Gastroesophageal sphincter (tissue), 4 donors: ENCODE results near the gene ACTL7B. TPM values are rescaled to one million over a fixed set of nuclear protein-coding genes. Genes with fewer than 3 reads are reported as not detected.
"Not testable (repeated sequence)": the region's sequence is repeated elsewhere in the genome, so short reads cannot be mapped to it uniquely, and the experiment has no call there.

Source experiments
- ATAC-seq: fragments of 150-250 bp; one replicate; pipeline ENCODE4 v1.9.1; 2016; ENCODE audit warnings: mild to moderate bottlenecking, moderate library complexity
- H3K27ac ChIP-seq, 4 donors: fragments of 200-600 bp; sonication (generic) in 3 of 4; 1 replicate in 3 of 4; 2 replicates in 1 of 4; pipeline ENCODE4 v1.5.1; 2016 to 2019
- H3K27me3 ChIP-seq: fragments of 200-600 bp; sonication (generic); one replicate; pipeline ENCODE4 v1.5.1; 2019
- H3K36me3 ChIP-seq, 2 donors: fragments of 200-600 bp; sonication (generic); one replicate each; pipeline ENCODE4 v1.5.1; 2019; ENCODE audit warnings: control low read depth in 1 of 2
- H3K4me1 ChIP-seq, 3 donors: fragments of 200-600 bp; sonication (generic); 1 replicate in 2 of 3; 2 replicates in 1 of 3; pipeline ENCODE4 v1.5.1; 2016 to 2019; ENCODE audit warnings: control low read depth in 2 of 3
- H3K4me3 ChIP-seq, 2 donors: fragments of 200-600 bp; sonication (generic); one replicate each; pipeline ENCODE4 v1.5.1; 2019; ENCODE audit warnings: mild to moderate bottlenecking in 1 of 2, moderate library complexity in 1 of 2
- H3K9me3 ChIP-seq, 3 donors: fragments of 200-600 bp; sonication (generic); one replicate each; pipeline ENCODE4 v1.5.1; 2017 to 2019; ENCODE audit warnings: control low read depth in 2 of 3
- EP300 ChIP-seq: sonication (generic); formaldehyde crosslinking; IDR thresholded peaks from one replicate; pipeline ENCODE4 v1.6.1; 2017; ENCODE audit warnings: antibody characterized with exemption, mild to moderate bottlenecking
- POLR2A ChIP-seq, 2 donors: fragments of 450-650 bp; IDR thresholded peaks; one replicate each; pipeline ENCODE4 v1.6.1; 2017; ENCODE audit warnings: antibody characterized with exemption in 2 of 2, mild to moderate bottlenecking in 2 of 2, moderate library complexity in 1 of 2
- POLR2AphosphoS5 ChIP-seq: sonication (generic); formaldehyde crosslinking; IDR thresholded peaks from one replicate; pipeline ENCODE4 v1.6.1; 2017; ENCODE audit warnings: antibody characterized with exemption
- WGBS, 2 donors: methylation state at CpG; one replicate each; pipeline ENCODE4 v1.1.5; 2018; ENCODE audit warnings: low coverage in 1 of 2; 5-methylcytosine and 5-hydroxymethylcytosine counted together
- total RNA-seq, 4 donors: library from RNA; depleted of rRNA; stranded (reverse); fragments of >200 nt; gene quantifications; one replicate each; pipeline ENCODE4 v1.1.0, GENCODE V29; 2016
- TF ChIP-seq, protein P1 (sequence below), 4 experiments: fragments of 200-600 bp in 2 of 4; fragments of 450-650 bp in 2 of 4; sonication (generic) in 1 of 4; IDR thresholded peaks; one replicate each; pipeline ENCODE4 v1.5.1; 2017 to 2019; ENCODE audit warnings: antibody characterized with exemption in 4 of 4, mild to moderate bottlenecking in 2 of 4, moderate library complexity in 2 of 4

ACTL7B gene
- total RNA-seq, 4 donors from 2014 or later = not detected

DNA sequence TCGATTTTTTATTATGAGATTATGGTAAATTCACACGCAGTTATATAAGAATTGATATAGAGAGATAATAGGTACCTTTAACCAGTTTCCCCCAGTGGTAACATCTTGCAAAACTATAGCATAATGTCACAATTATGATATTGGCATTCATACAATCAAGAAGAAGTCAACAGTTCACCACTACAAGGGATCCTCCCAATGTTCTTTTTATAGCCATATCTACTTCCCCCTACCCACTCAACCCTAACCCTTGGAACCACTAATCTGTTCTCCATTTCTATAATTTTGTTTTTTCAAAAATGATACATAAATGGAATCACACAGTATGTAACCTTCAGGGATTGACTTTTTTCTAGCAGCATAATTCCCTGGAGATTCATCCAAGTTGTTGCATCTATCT is 9.8 kb downstream of the ACTL7B start:
- Histone ChIP-seq H3K36me3 (no peaks in the 10 kb centered on the region), H3K27me3 (no peaks in the 10 kb centered on the region), H3K9me3 (no peaks in the 10 kb centered on the region), H3K4me1 (peaks cover 0 to 16% (median 0%) of the 10 kb centered on the region in 3 donors), H3K27ac (no peak overlapping the region), H3K4me3 (no peak overlapping the region)
- WGBS, 2 donors = 87 to 95% methylated on average over 2 of the region's 2 CpGs
- TF ChIP-seq EP300 (no peak), POLR2A (IDR thresholded peaks at IDR 0.05) (no peak), POLR2AphosphoS5 (no peak)
- TF ChIP-seq, protein P1, sequence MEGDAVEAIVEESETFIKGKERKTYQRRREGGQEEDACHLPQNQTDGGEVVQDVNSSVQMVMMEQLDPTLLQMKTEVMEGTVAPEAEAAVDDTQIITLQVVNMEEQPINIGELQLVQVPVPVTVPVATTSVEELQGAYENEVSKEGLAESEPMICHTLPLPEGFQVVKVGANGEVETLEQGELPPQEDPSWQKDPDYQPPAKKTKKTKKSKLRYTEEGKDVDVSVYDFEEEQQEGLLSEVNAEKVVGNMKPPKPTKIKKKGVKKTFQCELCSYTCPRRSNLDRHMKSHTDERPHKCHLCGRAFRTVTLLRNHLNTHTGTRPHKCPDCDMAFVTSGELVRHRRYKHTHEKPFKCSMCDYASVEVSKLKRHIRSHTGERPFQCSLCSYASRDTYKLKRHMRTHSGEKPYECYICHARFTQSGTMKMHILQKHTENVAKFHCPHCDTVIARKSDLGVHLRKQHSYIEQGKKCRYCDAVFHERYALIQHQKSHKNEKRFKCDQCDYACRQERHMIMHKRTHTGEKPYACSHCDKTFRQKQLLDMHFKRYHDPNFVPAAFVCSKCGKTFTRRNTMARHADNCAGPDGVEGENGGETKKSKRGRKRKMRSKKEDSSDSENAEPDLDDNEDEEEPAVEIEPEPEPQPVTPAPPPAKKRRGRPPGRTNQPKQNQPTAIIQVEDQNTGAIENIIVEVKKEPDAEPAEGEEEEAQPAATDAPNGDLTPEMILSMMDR (IDR thresholded peaks at IDR 0.05) = no peak
- ATAC-seq = no peak

DNA sequence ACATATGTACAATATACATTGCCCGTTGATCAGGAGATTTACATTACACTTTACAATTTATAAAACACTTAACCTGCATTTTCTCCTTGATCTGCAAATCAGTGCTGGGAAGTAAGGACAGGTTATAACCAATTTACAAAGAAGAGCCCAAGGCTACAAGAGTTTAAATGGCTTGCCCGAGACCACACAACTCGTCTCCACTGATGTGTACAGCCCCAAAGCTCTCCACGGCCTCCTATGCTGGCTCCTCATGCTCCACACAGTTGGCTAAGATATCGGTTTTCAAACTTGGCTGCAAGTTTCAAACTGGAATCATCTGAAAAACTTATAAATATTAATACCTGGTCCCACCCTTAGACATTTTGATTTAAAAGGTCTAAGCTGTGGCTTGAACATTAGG is 10.3 kb downstream of the ACTL7B start:
- ATAC-seq = no peak

DNA sequence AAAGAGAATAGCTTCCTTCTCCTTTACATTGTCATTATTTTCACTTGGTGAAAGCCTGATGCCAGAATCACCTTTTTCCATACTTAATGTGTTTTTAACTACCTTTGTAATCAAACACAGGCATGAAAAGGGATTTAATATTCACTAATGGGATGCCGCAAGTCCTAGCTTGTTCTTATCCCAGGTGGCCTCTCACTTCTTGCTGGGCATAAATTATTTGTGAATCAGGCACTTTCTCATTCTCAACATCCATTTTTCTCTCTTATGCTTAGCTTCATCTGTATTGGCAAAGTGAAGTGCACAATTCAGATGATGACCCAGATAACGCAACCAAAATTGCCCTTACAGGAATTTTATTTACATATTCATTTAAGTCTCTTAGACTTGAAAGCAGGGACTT is 10.9 kb downstream of the ACTL7B start:
- Histone ChIP-seq H3K4me1 (peaks cover 0 to 16% (median 0%) of the 10 kb centered on the region in 3 donors), H3K4me3 (no peak overlapping the region), H3K27me3 (no peaks in the 10 kb centered on the region), H3K36me3 (no peaks in the 10 kb centered on the region), H3K27ac (no peak overlapping the region), H3K9me3 (no peaks in the 10 kb centered on the region)
- TF ChIP-seq, protein P1 (IDR thresholded peaks at IDR 0.05) = no peak
- TF ChIP-seq POLR2A (IDR thresholded peaks at IDR 0.05) (no peak), EP300 (no peak), POLR2AphosphoS5 (no peak)
- ATAC-seq = no peak
- WGBS, 2 donors = 61 to 66% methylated on average over 2 of the region's 2 CpGs

More for the DNA sequence above, 10.3 kb downstream of the ACTL7B start:
- no peaks in the 10 kb centered on the region for H3K9me3 ChIP-seq
- TF ChIP-seq POLR2A (IDR thresholded peaks at IDR 0.05) (no peak), POLR2AphosphoS5 (no peak)
- H3K36me3 ChIP-seq = no peaks in the 10 kb centered on the region
- H3K27me3 ChIP-seq = no peaks in the 10 kb centered on the region
- H3K4me3 ChIP-seq = no peak overlapping the region
- no peak overlapping the region for H3K27ac ChIP-seq
- peaks cover 0 to 16% (median 0%) of the 10 kb centered on the region in 3 donors for H3K4me1 ChIP-seq
- 46 to 89% methylated on average over 4 to 5 of the region's 5 CpGs for WGBS, 2 donors

DNA sequence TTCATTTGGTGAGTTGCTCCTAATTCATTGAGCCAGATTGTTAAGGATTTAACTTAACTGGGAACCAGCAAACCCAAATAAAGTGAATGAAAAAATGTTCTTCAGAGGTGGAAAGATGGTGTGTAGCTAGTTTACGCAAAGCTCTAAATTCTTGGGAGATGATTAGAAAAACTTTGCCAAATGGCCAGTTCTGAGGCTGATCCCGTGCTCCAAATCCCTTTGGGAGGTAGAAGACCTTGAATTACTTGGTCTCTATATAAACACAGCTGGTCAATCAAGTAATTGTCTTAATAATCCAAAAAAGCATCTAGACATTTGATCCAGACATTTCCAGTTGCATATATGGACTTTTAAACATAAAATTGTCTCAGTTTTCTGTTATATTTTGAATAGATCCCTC is 11.4 kb downstream of the ACTL7B start:
- Histone ChIP-seq H3K27me3 (no peaks in the 10 kb centered on the region), H3K36me3 (no peaks in the 10 kb centered on the region), H3K4me3 (no peak overlapping the region), H3K27ac (no peak overlapping the region), H3K9me3 (no peaks in the 10 kb centered on the region), H3K4me1 (peaks cover 0 to 16% (median 0%) of the 10 kb centered on the region in 3 donors)
- TF ChIP-seq POLR2AphosphoS5 (no peak), POLR2A (IDR thresholded peaks at IDR 0.05) (no peak), EP300 (no peak)
- TF ChIP-seq, protein P1 (IDR thresholded peaks at IDR 0.05) = no peak
- no peak for ATAC-seq
- WGBS, 2 donors = 34 to 42% methylated on average over 2 of the region's 2 CpGs

DNA sequence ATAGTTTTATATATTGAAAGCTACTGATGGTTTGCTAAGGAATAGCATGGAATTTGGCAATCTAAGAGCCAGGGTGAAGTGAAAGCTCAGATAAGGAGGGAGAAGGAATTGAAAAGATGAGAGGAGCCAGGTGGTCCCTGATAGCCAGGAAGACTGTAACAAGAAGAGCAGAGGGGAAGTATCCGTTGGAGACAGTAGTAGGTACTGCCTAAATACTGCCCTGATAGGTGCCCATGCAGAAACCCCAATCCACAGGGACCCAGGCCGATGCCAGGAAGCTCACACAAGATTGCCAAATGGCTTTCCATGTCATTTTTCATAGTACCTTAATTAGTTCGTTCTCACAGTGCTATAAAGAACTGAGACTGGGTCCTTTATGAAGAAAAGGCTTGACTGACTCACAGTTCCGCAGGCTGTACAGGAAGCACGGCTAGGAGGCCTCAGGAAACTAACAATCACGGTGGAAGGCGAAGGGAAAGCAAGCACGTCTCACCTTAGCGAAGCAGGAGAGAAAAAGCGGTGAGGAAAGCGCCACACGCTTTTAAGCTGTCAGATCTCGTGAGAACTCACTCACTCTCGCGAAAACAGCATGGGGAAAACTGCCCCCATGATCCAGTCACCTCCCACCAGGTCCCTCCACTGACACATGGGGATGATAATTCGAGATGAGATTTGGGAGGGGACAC is 13.0 kb downstream of the ACTL7B start:
- H3K36me3 ChIP-seq = no peaks in the 10 kb centered on the region
- H3K4me3 ChIP-seq = no peak overlapping the region
- H3K27me3 ChIP-seq = no peaks in the 10 kb centered on the region
- no peak overlapping the region for H3K27ac ChIP-seq
- TF ChIP-seq POLR2A (IDR thresholded peaks at IDR 0.05) (no peak), POLR2AphosphoS5 (no peak), EP300 (no peak)
- TF ChIP-seq, protein P1 (IDR thresholded peaks at IDR 0.05) = no peak
- peaks cover 0 to 16% (median 0%) of the 10 kb centered on the region in 3 donors for H3K4me1 ChIP-seq
- H3K9me3 ChIP-seq = no peaks in the 10 kb centered on the region
- no peak for ATAC-seq
- 70 to 77% methylated on average over 4 to 13 of the region's 16 CpGs for WGBS, 2 donors

DNA sequence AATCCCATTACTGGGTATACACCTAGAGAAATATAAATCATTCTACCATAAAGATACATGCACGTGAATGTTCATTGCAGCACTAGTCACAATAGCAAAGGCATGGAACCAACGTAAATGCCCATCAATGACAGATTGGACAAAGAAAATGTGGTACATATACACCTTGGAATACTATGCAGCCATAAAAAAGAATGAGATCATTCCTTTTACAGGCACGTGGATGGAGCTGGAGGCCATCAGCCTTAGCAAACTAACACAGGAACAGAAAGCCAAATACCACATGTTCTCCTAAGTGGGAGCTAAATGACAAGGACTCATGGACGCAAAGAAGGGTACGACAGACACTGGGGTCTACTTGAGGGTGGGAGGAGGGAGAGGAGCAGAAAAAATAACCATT is 16.2 kb downstream of the ACTL7B start:
- not testable (repeated sequence) for ATAC-seq, H3K27ac ChIP-seq, H3K4me3 ChIP-seq, H3K4me1 ChIP-seq, H3K36me3 ChIP-seq, H3K9me3 ChIP-seq, H3K27me3 ChIP-seq
- whole genome bisulfite sequencing, 2 donors = 75 to 93% methylated on average over 3 to 5 of the region's 5 CpGs
